ENCODE measurements around the gene SLC30A7.
A peak's percentile ranks its signal among the peaks of the same experiment; 100 is the strongest.

Gene SLC30A7

DNA sequence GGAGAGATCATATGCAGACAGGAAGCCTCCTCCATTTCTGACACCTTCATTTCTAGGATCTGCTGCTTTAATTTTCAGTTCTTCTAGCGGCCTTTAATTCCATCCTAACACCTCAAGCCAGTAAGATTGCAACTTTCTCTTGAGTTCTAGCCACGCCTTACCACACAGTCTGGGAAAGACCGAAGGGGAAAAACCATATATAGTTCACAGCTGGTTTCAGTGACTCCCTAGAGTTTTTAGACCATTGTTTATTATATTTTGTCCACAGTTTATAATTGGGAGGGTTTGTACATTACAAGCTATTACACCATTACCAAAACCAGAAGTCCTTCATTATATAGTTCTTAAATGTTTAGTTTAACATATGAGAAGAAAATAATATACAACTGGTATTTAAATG is 92.2 kb downstream of the SLC30A7 start:
- no peak for DNase-seq

DNA sequence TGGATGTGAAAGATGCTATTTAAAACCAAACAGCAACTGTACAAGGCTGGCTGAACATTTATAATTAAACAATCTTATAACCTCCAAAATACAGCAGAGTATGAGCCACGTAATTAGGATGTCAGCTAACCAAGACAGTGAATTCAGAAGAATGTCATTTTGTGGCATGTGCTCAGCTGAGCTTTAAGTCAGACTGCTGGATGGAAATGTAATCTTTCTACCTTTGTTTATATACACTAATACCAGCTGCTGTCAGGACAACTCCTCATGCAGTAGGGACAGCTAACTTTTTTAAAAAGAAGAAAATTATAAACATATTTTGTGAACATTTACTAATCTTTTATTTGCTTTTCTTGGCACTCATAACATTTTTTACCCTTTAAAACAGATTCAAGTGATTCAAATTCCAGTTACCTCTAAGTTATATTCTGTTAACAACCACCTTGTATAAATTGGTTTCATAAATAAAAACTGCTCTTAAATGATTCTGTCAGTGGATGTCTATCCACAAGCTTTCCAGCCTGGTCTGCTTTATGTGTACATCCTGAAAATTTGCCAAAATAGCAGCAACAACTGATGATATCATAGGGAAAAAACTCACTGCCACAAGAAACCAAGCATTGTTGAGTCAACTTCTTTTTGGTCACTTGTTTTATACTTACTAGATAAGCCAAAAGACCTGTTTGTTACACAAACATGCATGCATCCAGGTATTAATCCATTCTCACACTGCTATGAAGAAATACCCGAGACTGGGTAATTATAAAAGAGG is 93.6 kb downstream of the SLC30A7 start:
- DNase-seq, result no peak

DNA sequence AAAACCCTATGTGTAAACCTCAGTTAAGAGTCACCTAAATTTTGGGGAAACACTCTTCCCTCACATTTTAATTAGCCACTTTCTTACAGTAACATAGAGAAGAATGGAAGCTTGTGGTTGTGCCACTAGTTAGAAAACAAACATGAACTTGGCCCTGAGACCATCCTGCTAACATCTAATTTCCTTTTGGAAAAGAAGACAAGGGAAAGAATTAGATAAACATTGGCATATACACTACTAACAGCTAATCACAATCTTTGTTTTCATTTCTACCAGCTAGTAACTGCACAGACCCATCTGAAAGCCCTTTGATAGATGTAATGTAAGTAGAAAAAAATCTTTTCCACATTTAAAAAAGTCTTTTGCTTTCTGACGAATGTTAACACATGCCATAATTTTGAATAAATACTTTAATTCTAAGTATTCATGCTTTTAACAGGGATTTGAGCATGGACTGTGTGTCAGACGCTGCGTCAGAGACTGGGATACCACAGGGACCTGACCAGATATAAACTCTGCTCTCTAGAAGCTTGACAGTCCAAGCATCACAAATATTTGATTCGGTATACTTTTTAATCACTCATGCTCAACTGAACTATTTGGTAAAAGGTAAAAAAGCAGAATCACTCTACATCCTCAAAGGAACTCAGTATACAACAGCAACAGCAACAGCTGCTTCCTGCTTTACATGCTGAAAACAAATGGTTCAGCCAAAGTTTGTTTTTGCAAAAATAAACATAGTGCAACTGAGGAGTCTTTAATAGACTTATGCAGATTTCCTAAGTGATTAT is 99.5 kb downstream of the SLC30A7 start:
- no peak for DNase-seq

DNA sequence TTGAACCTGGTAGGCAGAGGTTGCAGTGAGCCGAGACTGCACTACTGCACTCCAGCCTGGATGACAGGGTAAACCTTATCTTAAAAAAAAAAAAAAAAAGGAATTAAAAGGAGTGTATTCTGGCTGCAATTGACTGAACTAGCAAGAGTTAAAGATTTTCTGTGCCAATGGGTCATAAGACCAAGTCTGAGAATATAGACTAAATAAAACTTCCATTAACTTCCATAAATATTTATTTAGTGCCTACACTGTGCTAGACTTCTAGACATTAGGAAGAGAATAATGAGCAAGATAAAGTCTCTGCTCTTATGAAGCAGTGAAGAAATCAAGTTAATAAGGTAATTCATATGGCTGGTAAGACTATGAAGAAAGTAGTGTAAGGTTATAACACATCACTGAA is 102.5 kb downstream of the SLC30A7 start:
- DNase-seq, result no peak

DNA sequence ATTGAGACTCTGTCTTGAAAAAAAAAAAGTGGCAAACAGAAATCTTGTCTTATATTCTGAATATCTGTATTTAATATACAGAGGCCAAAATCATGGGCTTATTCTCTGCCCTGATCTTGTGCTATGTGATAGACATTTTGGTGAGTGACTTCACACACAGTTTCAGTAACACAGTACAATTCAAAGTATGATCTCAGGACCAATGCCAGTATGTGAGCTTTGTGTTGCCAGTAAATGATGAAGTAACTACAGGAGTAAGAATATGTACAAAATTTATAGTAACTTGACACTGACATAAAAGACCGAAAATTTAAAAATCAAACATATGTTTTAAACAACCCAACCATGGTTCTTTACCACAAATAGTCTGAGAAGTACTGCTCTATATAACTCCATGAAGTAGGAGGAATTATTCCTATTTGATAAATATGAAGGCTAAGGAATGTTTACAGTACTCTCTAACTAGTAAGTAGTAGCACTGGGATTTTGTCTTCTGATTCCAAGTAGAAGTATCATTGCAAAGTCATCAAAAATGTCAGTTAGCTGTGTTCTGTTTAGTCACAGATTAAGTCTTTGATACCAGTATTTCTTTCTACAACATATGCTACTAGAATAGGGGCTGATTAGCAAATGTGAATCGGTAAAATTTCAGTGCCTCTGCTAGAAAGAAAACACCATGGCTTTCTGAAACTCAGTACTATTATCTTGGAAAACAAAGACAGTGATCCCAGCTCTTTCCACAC is 104.4 kb downstream of the SLC30A7 start:
- no peak for DNase-seq

DNA sequence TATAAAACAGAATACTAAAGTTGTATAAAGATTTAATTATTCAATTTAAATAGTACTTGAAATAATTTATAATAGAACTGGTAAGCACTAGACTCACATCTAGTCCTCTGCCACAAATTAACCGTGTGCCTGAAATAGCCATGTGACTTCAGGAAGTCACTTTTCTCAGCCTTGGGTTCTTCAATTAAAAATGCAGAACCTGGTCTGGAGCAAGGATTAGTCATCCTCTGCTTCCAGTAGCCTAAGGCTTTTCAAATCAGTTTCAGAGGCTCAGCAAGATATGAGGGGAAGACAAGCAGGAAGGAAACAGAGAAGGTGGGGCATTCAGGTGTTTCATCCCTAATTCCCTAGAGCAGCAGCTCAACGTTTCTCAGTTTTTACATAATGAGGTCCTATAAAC is 106.7 kb downstream of the SLC30A7 start:
- DNase-seq, result no peak

DNA sequence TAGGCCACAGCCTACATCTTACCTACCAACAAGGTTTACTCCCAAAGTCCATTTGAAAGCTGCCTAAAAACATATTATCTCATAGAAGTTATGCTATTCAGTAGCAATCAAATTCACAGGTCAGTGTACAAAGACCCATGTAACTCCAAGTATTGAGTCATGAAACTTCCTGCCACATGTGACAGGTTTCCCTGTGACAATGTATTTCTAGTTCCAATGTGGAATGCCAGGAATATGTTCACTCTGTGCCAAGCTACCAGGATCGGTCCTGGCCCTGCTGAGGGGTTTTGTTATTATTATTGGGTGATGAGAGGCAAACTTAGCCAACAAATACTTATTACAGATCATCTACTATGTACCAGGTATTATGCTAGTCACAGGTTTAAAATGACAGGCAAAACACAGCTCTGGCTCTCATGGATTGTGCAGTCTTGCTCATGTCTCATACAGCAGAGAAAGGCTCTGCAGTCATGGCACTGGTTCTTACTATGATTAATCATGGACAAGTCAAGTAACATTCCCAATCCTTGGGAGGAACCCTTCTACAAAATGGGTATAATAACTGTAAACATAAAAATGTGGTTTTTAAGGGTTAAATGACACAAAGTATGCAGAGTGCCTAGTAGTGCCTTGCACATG is 107.2 kb downstream of the SLC30A7 start:
- no peak for DNase-seq

DNA sequence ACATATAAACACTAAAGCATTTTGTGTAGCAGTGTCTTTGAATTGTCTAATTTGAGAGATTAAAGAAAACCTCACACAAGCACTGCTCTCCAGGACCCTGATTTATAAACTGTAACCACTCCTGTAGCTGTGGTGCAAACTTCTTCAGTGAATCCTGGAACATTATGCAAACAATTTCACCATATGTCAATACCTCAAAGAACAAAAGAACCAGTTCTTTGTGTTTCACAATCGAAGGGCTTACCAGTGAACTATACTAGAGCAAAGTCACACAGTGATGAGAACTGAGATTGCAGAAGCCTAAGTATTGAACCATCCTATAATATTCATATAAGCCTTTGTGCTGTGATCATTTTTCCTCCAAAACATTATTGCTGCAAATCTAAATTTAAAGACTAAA is 108.2 kb downstream of the SLC30A7 start:
- DNase-seq, result no peak

DNA sequence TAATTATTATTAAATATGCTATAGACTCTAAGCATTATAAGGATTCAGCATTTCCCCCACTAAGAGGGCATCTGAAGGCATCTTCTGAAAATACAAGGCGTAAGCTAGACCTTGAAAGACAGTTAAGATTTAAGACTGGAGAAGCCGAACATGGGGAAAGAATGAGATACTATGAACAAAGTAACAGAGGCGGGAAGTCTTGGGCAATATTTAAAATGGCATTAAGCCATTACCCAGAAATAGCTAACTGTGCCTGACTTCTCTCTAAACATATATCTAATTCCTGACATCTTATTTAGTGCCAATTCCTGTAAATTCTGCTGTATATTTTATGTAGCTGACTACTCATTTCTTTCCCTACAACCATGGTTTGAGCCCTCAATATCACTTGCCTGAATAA is 108.8 kb downstream of the SLC30A7 start:
- DNase-seq, result no peak

DNA sequence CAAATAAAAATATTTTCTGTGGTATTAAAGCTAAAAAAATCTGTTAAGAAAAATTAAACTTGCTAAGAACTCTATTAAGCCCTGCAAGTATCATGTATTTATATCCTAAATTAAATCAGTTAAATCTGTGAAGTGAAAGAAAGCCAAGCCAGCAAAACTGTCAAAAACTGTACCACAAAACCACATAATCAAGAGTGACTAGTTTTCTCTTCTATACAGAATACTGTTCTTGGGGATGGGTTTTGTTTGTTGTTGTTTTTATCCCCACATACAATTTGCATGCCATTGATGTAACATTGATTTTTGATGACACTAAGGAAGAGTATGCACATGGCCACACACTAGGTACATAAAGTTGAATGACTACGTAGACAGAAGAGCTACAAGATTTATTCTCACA is 109.3 kb downstream of the SLC30A7 start:
- DNase-seq, result no peak

DNA sequence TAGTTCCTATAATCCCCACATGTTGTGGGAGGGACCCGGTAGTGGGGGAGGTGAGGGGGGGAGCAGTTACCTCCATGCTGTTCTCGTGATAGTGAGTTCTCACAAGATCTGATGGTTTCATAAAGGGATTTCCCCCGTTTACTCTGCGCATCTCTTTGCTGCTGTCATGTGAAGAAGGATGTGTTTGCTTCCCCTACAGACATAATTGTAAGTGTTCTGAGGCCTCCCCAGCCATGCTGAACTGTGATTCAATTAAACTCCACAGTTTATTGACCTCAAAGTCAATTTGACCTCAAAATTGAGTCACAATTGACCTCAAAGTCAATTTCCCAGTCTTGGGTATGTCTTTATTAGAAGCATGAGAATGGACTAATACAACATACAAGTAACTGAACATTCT is 110.0 kb downstream of the SLC30A7 start:
- no peak for DNase-seq

DNA sequence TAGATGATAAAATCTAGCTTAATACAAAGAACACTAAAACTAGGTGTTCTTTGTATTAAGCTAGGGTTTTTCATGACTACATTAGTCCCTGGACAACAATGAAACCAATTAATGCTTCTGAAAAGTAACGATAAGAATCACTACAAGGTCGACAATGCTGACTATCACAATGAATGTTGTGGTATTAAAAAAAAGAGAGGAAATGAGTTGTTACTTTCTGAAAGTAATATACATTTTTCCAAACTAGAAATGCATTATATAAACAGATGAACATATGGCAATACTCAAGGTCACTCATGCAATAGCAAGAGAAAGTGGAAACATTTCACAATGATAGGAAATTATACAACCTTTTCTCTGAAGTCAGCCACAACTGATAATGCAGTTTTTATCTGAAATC is 110.7 kb downstream of the SLC30A7 start:
- no peak for DNase-seq

DNA sequence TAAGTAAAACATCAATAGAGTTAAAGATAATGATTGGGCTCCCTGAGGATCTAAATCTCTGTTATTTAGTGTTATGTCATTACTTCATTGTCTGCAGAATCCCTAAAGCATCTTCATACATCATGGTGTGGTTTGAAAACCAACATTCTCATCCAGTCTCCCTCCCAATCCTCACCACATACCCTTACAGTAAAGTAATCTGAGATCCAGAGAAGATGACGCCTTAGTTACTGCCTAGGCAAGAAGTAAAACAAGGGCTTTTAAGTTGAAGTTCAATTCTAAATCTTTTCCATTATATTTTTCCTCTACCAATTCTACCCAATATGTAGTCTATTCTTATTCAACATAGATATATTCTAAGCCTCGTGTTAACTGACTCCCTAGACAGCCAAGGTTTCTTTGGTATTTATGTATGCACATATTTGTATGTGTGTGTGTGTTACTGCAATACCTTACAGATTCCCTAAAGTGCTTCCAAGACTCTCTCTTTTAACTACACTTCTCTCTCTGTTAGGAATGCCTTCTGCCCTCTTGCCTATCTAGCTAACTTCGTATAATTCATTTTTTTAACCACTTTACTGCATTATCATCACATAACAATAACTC is 112.4 kb downstream of the SLC30A7 start:
- no peak for DNase-seq

DNA sequence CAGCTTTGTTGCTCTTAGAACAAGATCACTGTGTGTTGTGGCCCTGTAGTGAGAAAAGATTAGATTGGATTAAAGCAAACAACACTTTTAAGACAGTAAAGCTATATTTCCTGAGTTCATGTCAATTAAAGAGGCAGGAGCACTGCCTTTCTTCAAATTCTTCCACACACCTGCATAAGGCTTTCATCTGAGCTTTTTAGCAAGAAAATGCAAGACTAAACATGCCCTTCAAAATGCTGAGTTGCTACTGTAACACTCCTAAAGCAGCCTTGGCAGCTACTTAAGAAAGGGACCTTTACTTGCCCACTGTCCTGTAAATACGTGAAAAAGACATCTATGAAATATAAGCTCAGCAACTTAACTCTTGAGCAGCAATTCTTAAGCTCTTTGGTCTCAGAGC is 117.9 kb downstream of the SLC30A7 start:
- no peak for DNase-seq

DNA sequence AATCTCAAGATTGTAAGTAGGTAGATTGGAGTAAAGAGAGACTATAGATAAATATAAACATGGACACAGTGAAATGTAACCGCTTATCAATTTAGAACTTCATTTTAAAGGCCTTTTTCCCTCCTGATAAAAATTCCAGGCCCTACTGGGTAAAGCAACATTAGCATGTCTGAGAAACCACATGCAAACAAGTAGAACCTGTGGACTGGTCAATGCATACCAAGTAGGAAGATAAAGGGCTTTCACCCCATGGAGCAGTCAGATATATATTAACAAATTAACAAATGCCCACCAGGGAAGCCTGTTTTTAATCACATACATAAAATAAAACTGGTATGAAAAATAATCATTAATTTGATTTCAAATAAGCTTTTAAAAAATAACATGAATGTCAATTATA is 121.6 kb downstream of the SLC30A7 start:
- DNase-seq, result no peak

DNA sequence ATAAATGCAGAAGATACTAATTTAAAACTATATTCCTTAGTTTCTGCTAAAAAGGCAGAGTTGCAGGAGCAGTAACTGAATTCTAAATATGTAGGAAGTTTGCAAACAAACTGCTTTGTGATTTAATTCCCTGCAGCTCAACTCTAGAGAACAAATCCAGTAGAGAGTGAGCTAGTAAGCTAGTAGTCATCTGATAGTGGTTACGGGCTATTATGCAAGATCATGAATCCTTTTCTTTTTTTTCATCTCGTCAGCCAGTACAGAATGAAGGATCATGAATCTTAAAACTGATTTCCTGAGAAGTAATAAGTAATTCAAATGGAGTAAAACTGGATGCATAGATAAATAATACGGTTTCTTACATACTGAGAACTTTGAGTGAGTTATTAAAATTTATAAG is 126.4 kb downstream of the SLC30A7 start:
- DNase-seq, result no peak

DNA sequence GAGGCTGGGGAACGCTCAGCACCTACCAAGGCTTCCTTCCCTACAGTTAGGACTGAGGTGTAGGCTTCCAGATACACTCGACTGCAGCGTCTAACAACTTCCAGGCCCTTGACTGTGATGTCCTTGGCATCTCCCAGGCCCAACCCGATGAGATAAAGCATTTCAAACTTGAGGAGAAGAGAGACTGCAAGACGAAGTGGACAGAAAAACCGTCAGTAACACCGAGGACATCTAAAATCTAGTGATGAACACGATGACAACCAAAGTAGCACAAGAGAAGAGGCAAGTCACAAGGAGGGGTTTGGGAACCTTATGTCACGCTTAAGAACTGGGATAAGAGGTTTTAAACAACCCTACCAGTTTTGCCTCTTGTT is 129.4 kb downstream of the SLC30A7 start:
- DNase-seq, result no peak

DNA sequence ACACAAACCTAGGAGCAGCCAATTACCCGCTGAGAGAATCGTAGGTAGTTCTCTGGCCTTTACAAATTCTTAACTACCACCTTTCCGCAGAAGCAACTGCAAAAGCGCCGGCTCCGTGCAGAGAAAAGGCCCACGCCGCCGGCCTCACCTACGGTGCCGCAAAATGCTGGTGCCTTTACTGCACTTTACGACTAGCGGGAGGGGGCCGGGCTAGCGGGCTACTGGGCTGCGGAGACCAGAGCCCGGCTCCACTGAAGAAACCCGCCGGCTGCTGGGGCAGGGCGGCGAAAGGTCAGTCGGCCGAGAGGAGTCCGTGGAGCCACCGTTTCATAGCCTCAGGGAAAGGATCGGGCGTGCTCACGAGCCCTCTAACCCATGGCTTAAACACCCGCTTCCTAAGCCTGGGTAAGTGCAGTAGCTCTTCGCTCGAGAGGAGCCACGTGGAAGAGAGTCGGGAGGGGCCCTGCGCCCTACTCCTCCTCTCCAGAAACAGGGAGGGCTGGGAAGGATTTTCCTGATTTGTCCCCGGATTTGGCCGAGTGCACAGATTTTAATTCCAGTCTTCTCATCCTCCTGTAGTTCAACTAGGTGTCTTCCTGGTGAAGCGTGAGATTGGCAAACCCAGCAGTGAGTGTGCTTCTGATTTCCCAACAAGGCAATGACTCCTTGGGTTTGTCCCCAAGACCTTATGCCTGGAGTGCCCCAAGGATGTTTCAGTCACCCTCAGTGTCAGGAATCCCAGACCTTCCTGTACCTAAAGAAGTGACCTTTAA is 130.0 kb downstream of the SLC30A7 start, which contains the start of gene DPH5:
Gene DPH5, minus strand, starts transcription at position 128 of the 773 bp plus-strand sequence. CDS start 341 bp downstream, outside the sequence.
- DNase-seq, result peak; percentile 78

DNA sequence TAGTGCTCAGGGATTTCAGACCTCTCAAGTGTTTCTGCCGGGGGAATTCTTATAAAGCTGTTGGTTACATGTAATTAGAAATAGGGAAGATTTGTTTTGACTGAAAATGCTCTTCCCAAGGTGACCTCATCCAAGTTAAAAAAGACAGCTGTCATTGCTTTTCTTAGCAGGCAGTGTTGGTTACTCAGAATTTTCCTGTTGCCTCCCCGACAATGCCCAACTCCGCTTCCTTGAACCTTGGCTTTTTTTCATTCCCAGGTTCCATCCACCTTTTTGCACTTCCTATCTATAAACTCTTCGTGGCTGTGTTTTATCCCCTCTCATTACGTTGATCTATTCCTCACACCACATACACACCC is 130.5 kb downstream of the SLC30A7 start:
- DNase-seq, result no peak

DNA sequence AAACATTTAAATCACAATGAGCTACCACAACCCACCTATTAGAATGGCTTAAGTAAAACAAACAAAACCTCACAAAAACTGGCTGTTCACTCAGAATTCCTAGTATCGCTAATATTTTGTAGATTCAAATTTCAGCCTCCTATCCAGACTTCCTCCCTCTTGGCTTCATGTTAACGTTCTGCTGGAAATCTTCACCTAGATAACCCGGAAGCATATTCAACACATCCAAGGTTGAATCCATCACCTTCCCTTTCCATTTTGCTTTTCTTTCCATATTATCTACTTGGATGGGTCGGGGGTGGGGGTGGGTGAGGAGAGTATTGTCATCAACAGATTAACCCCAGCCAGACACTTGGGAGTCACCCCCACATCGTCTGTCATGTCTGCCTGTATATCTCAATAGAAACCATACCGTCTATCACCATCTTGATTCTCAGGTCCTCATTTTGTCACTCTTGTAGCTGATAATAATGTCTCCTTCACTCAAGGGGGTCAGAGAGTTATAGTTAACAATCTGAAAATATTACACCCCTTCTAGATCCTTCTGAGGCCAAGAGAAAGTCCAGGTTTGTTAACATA is 131.4 kb downstream of the SLC30A7 start:
- no peak for DNase-seq

DNA sequence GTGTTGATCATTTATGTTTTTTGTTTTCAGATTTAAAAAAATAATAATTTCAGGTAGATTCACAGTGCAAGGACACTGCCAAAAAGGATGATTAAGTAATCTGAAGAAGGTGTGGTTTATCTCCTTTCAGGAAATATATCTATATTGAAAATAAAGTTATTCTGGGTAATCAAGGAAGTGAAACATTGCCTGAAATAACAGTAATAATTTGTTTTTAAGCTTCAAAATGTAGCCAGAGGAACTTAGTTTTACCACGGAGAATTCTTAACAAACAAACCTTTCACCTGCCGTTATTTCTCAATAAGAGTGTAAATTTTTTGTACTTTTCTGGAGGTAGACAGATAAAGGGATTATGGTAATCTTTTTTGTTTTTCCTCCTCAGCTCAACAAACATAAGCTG is 132.6 kb downstream of the SLC30A7 start:
- DNase-seq, result no peak

DNA sequence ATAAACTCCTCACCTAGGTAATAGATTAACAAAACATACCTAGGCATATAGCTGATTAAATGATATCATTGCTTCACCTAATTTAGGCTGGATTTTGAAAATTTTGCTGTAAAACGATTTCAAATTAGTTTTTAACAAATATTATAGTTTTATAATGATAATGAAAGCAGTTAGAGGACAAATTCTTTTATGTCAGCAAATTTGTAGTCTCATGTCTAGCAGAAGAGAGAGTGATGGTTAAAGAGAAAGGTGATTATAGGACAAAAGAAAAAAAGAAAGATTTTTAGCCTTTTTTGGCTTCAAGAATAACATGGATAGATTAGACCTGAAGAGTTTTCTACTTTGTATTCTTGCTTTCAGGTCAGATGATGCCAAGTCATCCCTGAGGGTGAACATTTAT is 133.3 kb downstream of the SLC30A7 start:
- no peak for DNase-seq
